Ishikawa (cell line): ENCODE data around the gene TBC1D16.

Source experiments
- CEBPB ChIP-seq: IDR thresholded peaks from 2 replicates; pipeline ENCODE4 v1.6.1; 2012
- FOXM1 ChIP-seq: IDR thresholded peaks from 2 replicates; pipeline ENCODE4 v1.6.1; 2012; ENCODE audit warnings: low read depth, borderline replicate concordance
- MAX ChIP-seq: IDR thresholded peaks from 2 replicates; pipeline ENCODE4 v1.6.1; 2012
- RAD21 ChIP-seq: IDR thresholded peaks from 2 replicates; pipeline ENCODE4 v1.6.1; 2012; ENCODE audit warnings: low read depth
- REST ChIP-seq: IDR thresholded peaks from 2 replicates; pipeline ENCODE4 v1.6.1; 2012; ENCODE audit warnings: low read depth, mild to moderate bottlenecking
- TCF12 ChIP-seq: IDR thresholded peaks from 2 replicates; pipeline ENCODE4 v1.6.1; 2012; ENCODE audit warnings: low read depth
- TEAD4 ChIP-seq: IDR thresholded peaks from 2 replicates; pipeline ENCODE4 v1.6.1; 2012
- YY1 ChIP-seq: IDR thresholded peaks from 2 replicates; pipeline ENCODE4 v1.6.1; 2012; ENCODE audit warnings: low read depth
- TF ChIP-seq, protein P1 (sequence below): IDR thresholded peaks from 2 replicates; pipeline ENCODE4 v1.6.1; 2012

DNA sequence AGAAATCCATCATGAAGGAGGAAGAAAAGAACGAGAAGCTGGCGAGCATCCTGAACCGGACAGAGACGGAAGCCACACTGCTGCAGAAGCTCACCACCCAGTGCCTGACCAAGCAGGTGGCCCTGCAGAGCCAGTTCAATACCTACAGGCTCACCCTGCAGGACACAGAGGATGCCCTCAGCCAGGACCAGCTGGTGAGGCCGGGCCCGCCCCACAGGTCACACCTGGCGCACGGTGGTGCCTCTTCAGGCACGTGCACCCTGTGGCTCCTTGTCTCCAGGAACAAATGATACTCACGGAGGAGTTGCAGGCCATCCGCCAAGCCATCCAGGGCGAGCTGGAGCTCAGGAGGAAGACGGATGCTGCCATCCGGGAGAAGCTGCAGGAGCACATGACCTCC, 45.9 kb upstream of the TBC1D16 start:
- no peak for TF ChIP-seq RAD21
- TF ChIP-seq FOXM1, result no peak
- TF ChIP-seq TEAD4, result no peak
- no peak for TF ChIP-seq MAX
- TF ChIP-seq CEBPB, result no peak
- TF ChIP-seq YY1, result no peak
- TF ChIP-seq REST, result no peak
- TF ChIP-seq TCF12, result no peak
- TF ChIP-seq, protein P1, sequence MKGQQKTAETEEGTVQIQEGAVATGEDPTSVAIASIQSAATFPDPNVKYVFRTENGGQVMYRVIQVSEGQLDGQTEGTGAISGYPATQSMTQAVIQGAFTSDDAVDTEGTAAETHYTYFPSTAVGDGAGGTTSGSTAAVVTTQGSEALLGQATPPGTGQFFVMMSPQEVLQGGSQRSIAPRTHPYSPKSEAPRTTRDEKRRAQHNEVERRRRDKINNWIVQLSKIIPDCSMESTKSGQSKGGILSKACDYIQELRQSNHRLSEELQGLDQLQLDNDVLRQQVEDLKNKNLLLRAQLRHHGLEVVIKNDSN, result no peak
